B cell (primary cell): ENCODE measurements around the gene MAPT.

ENCODE experiments used
- EZH2 ChIP-seq: IDR thresholded peaks from 2 replicates; pipeline ENCODE4 v1.6.1; 2012; ENCODE audit warnings: borderline replicate concordance, low read depth, mild to moderate bottlenecking, moderate library complexity, low read length; ENCODE audit not compliant: insufficient read depth, poor library complexity, severe bottlenecking
- TF ChIP-seq, protein P1 (sequence below): fragments of 200-600 bp; IDR thresholded peaks from one replicate; pipeline ENCODE4 v1.8.0; 2022; ENCODE audit warnings: antibody characterized with exemption, mild to moderate bottlenecking

DNA sequence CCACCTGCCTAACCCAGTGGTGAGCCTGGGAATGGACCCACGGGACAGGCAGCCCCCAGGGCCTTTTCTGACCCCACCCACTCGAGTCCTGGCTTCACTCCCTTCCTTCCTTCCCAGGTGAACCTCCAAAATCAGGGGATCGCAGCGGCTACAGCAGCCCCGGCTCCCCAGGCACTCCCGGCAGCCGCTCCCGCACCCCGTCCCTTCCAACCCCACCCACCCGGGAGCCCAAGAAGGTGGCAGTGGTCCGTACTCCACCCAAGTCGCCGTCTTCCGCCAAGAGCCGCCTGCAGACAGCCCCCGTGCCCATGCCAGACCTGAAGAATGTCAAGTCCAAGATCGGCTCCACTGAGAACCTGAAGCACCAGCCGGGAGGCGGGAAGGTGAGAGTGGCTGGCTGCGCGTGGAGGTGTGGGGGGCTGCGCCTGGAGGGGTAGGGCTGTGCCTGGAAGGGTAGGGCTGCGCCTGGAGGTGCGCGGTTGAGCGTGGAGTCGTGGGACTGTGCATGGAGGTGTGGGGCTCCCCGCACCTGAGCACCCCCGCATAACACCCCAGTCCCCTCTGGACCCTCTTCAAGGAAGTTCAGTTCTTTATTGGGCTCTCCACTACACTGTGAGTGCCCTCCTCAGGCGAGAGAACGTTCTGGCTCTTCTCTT lies 102.1 kb downstream of the MAPT start:
- TF ChIP-seq, protein P1, sequence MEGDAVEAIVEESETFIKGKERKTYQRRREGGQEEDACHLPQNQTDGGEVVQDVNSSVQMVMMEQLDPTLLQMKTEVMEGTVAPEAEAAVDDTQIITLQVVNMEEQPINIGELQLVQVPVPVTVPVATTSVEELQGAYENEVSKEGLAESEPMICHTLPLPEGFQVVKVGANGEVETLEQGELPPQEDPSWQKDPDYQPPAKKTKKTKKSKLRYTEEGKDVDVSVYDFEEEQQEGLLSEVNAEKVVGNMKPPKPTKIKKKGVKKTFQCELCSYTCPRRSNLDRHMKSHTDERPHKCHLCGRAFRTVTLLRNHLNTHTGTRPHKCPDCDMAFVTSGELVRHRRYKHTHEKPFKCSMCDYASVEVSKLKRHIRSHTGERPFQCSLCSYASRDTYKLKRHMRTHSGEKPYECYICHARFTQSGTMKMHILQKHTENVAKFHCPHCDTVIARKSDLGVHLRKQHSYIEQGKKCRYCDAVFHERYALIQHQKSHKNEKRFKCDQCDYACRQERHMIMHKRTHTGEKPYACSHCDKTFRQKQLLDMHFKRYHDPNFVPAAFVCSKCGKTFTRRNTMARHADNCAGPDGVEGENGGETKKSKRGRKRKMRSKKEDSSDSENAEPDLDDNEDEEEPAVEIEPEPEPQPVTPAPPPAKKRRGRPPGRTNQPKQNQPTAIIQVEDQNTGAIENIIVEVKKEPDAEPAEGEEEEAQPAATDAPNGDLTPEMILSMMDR = no peak
- TF ChIP-seq EZH2 = no peak
